NCI-H446 (cell line): ENCODE data around the gene TBX10.
"Not testable (repeated sequence)": the region's sequence is repeated elsewhere in the genome, so short reads cannot be mapped to it uniquely, and the experiment has no call there.

ENCODE experiments used
- DNase-seq, 2 experiments: peaks; one replicate each; lab custom pipeline; 2025; lab: John Stamatoyannopoulos, UW

TBX10 gene

DNA sequence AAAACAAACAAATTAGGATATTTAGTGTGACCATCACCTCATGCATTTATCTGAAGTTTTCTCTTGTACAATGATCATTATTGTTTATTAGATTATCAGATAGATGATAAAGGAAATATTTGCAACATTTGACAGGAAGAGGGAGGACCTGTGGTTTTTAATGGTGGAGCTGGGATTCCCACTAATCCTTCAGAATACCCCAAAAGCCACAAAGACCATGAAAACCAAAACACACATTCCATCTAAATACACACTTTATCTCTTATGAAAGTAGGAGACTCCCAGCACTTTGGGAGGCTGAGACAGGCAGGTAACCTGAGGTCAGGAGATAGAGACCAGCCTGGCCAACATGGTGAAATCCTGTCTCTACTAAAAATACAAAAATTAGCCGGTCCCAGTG is 40.4 kb downstream of the TBX10 start:
- DNase-seq: no peak

DNA sequence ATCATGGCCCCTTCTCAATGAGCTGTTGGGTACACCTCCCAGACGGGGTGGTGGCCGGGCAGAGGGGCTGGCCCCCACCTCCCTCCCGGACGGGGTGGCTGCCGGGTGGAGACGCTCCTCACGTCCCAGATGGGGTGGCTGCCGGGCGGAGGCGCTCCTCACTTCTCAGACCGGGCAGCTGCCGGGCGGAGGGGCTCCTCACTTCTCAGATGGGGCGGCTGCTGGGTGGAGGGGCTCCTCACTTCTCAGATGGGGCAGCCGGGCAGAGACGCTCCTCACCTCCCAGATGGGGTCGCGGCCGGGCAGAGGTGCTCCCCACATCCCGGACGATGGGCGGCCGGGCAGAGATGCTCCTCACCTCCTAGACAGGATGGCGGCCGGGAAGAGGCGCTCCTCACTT is 41.6 kb downstream of the TBX10 start:
- DNase-seq: not testable (repeated sequence)

DNA sequence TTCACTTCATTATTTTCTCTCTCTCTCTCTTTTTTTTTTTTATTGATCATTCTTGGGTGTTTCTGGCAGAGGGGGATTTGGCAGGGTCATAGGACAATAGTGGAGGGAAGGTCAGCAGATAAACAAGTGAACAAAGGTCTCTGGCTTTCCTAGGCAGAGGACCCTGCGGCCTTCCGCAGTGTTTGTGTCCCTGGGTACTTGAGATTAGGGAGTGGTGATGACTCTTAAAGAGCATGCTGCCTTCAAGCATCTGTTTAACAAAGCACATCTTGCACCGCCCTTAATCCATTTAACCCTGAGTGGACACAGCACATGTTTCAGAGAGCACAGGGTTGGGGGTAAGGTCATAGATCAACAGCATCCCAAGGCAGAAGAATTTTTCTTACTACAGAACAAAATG is 42.1 kb downstream of the TBX10 start:
- not testable (repeated sequence) for DNase-seq

DNA sequence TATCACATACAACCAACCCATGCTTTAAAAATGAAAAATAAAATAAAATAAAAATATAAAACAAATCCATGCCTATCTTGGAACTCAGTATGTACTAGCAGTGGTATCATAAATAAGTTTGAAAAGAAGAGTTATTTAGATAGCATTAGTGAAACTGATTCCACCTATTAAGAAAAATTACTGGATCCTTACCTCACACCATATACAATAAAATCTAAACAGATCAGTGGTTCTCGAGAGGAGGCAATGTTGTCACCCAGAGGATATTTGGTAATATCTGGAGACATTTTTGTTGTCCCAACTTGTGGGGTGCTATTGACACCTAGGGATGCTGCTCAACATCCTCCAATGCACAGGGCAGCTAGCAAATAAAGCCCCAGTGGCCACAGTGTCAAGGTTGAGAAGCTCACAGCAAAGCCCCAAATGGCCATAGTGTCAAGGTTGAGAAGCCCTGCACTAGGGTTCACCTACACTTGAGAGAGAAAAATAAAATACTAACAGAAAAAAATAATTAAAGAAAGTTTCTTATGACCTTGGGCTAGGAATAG is 42.7 kb downstream of the TBX10 start:
- no peak for DNase-seq

DNA sequence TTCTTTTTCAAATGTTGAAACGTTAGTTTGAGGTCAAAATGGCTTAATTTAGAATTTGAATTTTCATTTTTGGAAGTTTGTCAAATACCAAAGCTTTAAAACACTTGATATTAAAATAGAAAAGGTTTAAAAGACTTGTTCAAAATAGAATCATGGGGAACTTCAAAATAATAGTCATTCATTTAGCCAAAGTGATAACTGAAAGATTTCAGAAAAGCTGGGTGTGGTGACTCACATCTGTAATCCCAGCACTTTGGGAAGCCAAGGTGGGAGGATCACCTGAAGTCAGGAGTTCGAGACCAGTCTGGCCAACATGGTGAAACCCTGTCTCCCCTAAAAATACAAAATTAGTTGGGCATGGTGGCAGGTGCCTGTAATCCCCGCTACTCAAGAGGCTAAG is 45.1 kb downstream of the TBX10 start:
- no peak for DNase-seq

DNA sequence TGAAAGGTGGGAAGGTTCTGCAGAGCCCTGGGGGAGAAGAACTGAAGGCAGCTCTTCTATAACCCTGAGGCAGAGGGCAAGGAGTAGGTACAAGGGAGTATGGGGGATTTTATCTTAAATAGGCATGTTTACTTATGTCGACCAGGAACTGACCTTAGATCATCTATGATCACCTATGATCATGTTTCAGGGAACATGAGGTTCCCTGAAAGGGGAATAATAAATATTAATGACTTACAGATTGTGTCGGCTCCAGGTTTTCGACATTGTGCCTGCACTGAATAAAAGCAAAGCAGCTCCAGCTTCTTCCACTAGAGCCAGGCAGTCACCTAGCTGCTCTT is 46.0 kb downstream of the TBX10 start:
- no peak for DNase-seq

DNA sequence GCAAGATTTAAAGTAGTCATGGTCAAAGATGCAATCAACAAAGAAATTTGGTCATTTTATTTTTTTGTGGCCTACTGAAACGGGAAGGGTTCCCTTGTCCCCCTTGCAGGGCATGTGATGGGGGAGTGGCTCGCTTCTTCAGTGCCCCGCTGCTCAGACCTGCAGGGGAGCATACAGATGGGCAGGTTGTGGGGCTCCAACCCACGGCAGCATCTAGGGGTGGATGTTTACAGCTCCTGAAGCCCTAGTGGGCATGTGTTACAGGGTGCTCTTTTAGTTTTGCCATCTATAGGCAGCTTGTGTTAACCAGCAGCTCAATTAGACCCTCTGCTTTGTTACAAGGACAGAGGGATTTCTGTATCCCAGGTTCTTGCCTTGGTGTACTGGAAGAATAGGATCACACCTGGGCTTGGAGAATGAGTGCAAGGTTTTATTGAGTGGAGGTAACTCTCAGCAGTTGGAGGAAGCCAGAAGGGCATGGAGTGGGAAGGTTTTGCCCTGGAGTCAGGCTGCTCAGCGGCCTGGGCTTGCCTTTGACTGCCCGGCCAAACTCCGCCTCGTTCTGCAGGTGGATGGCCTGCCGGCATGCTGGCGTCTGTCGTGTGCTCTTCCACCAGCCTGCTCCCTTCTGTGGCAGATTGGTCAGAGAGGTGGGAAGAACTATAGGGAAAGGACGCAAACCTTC is 46.5 kb downstream of the TBX10 start:
- no peak for DNase-seq

DNA sequence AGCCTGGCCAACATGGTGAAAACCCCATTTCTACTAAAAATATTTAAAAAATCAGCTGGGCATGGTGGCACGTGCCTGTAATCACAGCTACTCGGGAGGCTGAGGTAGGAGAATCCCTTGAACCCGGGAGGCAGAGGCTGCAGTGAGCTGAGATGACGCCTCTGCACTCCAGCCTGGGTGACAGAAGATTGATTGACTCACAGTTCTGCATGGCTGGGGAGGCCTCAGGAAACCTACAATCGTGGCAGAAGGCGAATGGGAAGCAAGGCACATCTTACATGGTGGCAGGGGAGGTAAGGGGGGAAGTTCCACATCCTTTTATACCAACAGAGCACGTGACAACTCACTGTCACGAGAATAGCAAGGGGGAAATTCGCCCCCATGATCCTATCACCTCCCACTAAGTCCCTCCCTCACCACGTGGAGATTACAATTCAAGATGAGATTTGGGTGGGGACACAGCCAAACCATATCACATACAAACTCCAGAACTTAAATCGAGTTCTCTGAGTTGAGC is 50.6 kb downstream of the TBX10 start:
- DNase-seq: not testable (repeated sequence)

DNA sequence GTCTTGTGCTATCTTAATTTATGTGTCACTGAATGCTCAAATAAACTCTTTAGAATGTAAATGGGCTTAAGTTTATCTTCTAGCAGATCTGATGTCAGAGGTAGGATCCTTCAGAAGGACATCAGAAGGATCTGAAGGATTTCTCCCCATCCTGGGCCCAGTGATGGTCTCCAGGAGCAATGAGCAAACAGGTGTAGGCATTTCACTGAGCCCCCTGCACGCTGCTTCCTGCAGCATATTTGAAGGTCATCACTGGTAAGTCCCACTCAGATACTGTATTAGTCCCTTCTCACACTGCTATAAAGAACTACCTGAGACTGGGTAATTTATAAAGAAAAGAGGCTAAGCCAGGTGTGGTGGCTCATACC is 51.4 kb downstream of the TBX10 start:
- no peak for DNase-seq

DNA sequence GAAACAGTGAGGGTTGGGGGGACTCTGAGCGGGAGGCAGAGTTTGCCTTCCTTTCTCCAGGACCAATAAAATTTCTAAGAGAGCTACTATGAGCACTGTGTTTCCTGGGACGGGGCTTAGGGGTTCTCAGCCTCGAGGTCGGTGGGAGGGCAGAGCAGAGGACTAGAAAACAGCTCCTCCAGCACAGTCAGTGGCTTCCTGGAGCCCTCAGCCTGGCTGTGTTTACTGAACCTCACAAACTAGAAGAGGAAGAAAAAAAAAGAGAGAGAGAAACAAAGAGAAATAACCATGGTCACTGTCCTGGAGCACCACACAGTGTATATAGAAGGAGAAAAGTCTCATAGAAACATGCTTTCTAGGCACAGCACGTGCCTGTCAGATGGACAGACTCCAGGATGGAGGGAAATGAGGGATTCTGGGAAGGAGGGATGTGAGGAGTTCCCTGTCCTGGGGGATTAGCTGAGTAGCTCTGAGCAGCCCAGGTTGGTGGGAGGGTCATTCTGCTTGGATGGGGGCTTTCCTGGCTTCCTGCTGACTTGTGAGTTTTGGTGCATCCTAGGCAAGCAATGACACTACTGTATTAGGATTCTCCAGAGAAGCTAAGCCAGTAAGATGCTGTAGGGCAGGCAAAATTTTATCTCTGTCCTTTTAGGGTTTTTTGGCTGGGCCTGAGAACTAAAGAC is 52.9 kb downstream of the TBX10 start:
- no peak for DNase-seq

DNA sequence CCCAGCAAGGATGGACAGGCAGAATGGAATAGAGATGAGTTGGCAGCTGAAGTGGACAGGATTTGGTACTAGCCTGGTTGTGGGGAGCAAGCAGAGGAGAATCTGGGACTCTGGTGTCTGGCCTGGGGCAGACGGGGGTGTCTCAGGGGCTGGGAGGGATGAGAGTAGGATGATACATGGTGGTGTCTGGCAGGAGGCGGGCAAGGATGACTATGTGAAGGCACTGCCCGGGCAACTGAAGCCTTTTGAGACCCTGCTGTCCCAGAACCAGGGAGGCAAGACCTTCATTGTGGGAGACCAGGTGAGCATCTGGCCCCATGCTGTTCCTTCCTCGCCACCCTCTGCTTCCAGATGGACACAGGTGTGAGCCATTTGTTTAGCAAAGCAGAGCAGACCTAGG is 53.7 kb downstream of the TBX10 start:
- DNase-seq: no peak

DNA sequence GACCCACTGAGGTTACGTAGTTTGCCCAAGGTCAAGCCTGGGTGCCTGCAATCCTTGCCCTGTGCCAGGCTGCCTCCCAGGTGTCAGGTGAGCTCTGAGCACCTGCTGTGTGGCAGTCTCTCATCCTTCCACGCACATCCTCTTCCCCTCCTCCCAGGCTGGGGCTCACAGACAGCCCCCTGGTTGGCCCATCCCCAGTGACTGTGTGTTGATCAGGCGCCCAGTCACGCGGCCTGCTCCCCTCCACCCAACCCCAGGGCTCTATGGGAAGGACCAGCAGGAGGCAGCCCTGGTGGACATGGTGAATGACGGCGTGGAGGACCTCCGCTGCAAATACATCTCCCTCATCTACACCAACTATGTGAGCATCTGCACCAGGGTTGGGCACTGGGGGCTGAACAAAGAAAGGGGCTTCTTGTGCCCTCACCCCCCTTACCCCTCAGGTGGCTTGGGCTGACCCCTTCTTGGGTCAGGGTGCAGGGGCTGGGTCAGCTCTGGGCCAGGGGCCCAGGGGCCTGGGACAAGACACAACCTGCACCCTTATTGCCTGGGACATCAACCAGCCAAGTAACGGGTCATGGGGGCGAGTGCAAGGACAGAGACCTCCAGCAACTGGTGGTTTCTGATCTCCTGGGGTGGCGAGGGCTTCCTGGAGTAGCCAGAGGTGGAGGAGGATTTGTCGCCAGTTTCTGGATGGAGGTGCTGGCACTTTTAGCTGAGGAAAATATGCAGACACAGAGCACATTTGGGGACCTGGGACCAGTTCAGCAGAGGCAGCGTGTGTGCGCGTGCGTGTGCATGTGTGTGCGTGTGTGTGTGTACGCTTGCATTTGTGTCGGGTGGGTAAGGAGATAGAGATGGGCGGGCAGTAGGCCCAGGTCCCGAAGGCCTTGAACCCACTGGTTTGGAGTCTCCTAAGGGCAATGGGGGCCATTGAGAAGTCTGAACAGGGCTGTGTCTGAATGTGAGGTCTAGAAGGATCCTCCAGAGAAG is 54.4 kb downstream of the TBX10 start:
- no peak for DNase-seq

DNA sequence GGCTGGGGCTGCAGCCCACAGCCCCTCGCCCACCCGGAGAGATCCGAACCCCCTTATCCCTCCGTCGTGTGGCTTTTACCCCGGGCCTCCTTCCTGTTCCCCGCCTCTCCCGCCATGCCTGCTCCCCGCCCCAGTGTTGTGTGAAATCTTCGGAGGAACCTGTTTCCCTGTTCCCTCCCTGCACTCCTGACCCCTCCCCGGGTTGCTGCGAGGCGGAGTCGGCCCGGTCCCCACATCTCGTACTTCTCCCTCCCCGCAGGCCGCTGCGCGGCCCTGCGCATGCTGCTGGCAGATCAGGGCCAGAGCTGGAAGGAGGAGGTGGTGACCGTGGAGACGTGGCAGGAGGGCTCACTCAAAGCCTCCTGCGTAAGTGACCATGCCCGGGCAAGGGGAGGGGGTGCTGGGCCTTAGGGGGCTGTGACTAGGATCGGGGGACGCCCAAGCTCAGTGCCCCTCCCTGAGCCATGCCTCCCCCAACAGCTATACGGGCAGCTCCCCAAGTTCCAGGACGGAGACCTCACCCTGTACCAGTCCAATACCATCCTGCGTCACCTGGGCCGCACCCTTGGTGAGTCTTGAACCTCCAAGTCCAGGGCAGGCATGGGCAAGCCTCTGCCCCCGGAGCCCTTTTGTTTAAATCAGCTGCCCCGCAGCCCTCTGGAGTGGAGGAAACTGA is 55.2 kb downstream of the TBX10 start:
- no peak for DNase-seq

DNA sequence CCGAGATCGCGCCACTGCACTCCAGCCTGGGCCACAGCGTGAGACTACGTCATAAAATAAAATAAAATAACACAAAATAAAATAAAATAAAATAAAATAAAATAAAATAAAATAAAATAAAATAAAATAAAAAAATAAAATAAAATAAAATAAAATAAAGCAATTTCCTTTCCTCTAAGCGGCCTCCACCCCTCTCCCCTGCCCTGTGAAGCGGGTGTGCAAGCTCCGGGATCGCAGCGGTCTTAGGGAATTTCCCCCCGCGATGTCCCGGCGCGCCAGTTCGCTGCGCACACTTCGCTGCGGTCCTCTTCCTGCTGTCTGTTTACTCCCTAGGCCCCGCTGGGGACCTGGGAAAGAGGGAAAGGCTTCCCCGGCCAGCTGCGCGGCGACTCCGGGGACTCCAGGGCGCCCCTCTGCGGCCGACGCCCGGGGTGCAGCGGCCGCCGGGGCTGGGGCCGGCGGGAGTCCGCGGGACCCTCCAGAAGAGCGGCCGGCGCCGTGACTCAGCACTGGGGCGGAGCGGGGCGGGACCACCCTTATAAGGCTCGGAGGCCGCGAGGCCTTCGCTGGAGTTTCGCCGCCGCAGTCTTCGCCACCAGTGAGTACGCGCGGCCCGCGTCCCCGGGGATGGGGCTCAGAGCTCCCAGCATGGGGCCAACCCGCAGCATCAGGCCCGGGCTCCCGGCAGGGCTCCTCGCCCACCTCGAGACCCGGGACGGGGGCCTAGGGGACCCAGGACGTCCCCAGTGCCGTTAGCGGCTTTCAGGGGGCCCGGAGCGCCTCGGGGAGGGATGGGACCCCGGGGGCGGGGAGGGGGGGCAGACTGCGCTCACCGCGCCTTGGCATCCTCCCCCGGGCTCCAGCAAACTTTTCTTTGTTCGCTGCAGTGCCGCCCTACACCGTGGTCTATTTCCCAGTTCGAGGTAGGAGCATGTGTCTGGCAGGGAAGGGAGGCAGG is 56.0 kb downstream of the TBX10 start, which contains the start of gene GSTP1:
Gene GSTP1 (plus strand): TSS at position 566 of the 958 bp plus-strand sequence. CDS start 32 bp downstream, at position 598.
- peak; percentile 73 to 94 for DNase-seq

DNA sequence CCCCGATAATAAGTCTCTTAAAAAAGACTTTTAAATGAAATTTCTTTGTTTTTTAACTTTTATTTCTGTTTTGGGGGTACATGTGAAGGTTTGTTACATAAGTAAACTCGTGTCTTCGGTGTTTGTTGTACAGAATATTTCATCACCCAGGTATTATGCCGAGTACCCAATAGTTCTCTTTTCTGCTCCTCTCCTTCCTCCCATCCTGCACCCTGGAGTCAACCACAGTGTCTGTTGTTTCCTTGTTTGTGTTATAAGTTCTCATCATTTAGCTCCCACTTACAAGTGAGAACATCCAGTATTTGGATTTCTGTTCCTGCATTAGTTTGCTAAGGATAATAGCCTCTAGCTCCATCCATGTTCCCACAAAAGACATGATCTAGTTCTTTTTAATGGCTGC is 57.6 kb downstream of the TBX10 start:
- no peak for DNase-seq

DNA sequence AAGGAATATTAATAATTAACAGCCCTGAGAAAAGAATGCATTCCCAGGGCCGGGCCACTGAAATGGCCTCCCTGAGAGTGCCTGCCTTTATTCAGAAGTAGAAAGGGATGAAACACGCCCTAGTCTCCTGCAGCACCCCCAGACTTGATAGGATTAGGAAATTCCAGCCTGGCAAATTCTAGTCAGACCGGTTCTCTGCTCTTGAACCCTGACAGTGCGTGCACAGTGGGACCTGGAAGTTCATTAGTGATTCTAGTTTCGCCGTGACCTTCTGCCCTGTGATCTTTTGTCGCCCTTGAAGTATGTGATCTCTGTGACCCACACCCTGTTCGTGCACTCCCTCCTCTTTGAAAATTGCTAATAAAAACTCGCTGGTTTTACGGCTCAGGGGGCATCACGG is 58.1 kb downstream of the TBX10 start:
- DNase-seq: no peak
